HG03460 (cell line): Measurements from ENCODE around the gene ASRGL1.
"Not testable (repeated sequence)": the region's sequence is repeated elsewhere in the genome, so short reads cannot be mapped to it uniquely, and the experiment has no call there.

Source experiments
- ATAC-seq: cut with Tn5 transposase; IDR thresholded peaks from one replicate; pipeline ENCODE4 v1.9.1; 2021; ENCODE audit not compliant: unreplicated experiment

Gene ASRGL1

GRCh38 chr11:62352355-62353336, 15.4 kb downstream of the ASRGL1 start:
- no peak for ATAC-seq

- no peak for ATAC-seq
Measured at GRCh38 chr11:62353841-62354240, 16.6 kb downstream of the ASRGL1 start.

- no peak for ATAC-seq
Measured at GRCh38 chr11:62358273-62358672, 21.0 kb downstream of the ASRGL1 start.

- no peak for ATAC-seq
Measured at GRCh38 chr11:62359475-62359874, 22.2 kb downstream of the ASRGL1 start.

GRCh38 chr11:62360685-62361084, 23.4 kb downstream of the ASRGL1 start:
- ATAC-seq, result no peak

GRCh38 chr11:62368861-62369477, 31.7 kb downstream of the ASRGL1 start:
- ATAC-seq, result not testable (repeated sequence)

GRCh38 chr11:62370743-62371440, 33.6 kb downstream of the ASRGL1 start:
- no peak for ATAC-seq

GRCh38 chr11:62372871-62373270, 35.6 kb downstream of the ASRGL1 start:
- no peak for ATAC-seq

GRCh38 chr11:62373464-62374119, 36.3 kb downstream of the ASRGL1 start:
- no peak for ATAC-seq

- no peak for ATAC-seq
Measured at GRCh38 chr11:62374801-62375200, 37.6 kb downstream of the ASRGL1 start.

- ATAC-seq, result not testable (repeated sequence)
Measured at GRCh38 chr11:62378459-62379063, 41.3 kb downstream of the ASRGL1 start.

- not testable (repeated sequence) for ATAC-seq
Measured at GRCh38 chr11:62379586-62379985, 42.3 kb downstream of the ASRGL1 start.

- ATAC-seq, result not testable (repeated sequence)
Measured at GRCh38 chr11:62380821-62381245, 43.6 kb downstream of the ASRGL1 start.

GRCh38 chr11:62383822-62384221, 46.6 kb downstream of the ASRGL1 start:
- ATAC-seq, result no peak

- ATAC-seq, result not testable (repeated sequence)
Measured at GRCh38 chr11:62386083-62386482, 48.8 kb downstream of the ASRGL1 start.

- ATAC-seq, result no peak
Measured at GRCh38 chr11:62387381-62387780, 50.1 kb downstream of the ASRGL1 start.

- no peak for ATAC-seq
Measured at GRCh38 chr11:62388999-62389398, 51.8 kb downstream of the ASRGL1 start.

GRCh38 chr11:62390237-62390636, 53.0 kb downstream of the ASRGL1 start:
- no peak for ATAC-seq

GRCh38 chr11:62390722-62391121, 53.5 kb downstream of the ASRGL1 start:
- ATAC-seq, result no peak

- ATAC-seq, result no peak
Measured at GRCh38 chr11:62391642-62392425, 54.6 kb downstream of the ASRGL1 start.
